ENCODE measurements around the gene CD28.

DNA sequence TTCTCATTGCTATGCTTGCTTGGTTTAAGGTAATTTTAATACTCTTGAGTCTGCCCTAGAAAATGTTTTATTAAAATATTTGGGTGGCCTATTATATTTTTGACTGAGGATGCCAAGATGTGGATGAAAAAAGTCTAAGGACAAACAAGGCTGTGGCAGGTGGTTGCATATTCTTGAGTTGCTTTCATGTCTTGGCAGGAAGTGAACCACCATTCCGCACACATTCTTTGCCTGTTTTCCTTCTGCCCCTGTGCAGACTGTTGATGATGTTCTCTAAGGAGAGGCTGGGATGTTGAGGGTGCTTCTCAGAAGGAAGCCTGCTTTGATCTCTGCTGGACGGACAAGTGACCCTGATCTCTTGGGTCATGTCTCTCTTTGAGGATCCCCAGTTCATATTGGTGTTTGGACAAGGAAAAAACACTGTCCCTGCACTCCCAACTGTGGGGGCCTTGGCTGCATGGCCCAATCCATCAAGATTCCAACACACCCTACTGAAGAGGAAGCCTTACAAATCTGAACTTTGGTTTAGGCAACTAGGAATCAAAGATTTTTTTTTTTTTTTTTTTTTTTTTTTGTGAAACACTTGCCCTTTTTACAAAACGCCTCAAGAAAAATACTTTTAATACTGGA, 45.0 kb upstream of the CD28 start:
- TF ChIP-seq POLR2AphosphoS5 (IDR thresholded peaks at IDR 0.05; ENCODE audit: low read depth) (no peak), SPI1 (IDR thresholded peaks at IDR 0.05; ENCODE audit: borderline replicate concordance, low read depth) (no peak), GABPA (IDR thresholded peaks at IDR 0.05; ENCODE audit: low read depth) (no peak)
- TF ChIP-seq, protein P1, sequence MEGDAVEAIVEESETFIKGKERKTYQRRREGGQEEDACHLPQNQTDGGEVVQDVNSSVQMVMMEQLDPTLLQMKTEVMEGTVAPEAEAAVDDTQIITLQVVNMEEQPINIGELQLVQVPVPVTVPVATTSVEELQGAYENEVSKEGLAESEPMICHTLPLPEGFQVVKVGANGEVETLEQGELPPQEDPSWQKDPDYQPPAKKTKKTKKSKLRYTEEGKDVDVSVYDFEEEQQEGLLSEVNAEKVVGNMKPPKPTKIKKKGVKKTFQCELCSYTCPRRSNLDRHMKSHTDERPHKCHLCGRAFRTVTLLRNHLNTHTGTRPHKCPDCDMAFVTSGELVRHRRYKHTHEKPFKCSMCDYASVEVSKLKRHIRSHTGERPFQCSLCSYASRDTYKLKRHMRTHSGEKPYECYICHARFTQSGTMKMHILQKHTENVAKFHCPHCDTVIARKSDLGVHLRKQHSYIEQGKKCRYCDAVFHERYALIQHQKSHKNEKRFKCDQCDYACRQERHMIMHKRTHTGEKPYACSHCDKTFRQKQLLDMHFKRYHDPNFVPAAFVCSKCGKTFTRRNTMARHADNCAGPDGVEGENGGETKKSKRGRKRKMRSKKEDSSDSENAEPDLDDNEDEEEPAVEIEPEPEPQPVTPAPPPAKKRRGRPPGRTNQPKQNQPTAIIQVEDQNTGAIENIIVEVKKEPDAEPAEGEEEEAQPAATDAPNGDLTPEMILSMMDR (IDR thresholded peaks at IDR 0.05; ENCODE audit: insufficient read depth, low read length), result no peak
- TF ChIP-seq, protein P2, sequence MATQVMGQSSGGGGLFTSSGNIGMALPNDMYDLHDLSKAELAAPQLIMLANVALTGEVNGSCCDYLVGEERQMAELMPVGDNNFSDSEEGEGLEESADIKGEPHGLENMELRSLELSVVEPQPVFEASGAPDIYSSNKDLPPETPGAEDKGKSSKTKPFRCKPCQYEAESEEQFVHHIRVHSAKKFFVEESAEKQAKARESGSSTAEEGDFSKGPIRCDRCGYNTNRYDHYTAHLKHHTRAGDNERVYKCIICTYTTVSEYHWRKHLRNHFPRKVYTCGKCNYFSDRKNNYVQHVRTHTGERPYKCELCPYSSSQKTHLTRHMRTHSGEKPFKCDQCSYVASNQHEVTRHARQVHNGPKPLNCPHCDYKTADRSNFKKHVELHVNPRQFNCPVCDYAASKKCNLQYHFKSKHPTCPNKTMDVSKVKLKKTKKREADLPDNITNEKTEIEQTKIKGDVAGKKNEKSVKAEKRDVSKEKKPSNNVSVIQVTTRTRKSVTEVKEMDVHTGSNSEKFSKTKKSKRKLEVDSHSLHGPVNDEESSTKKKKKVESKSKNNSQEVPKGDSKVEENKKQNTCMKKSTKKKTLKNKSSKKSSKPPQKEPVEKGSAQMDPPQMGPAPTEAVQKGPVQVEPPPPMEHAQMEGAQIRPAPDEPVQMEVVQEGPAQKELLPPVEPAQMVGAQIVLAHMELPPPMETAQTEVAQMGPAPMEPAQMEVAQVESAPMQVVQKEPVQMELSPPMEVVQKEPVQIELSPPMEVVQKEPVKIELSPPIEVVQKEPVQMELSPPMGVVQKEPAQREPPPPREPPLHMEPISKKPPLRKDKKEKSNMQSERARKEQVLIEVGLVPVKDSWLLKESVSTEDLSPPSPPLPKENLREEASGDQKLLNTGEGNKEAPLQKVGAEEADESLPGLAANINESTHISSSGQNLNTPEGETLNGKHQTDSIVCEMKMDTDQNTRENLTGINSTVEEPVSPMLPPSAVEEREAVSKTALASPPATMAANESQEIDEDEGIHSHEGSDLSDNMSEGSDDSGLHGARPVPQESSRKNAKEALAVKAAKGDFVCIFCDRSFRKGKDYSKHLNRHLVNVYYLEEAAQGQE (IDR thresholded peaks at IDR 0.05; ENCODE audit: insufficient replicate concordance, low read depth), result no peak
